A549 treated with AZD9567 at 1 μM for 4 hours (cell line): Measurements from ENCODE around the gene OXT. TPM values are rescaled to one million over a fixed set of nuclear protein-coding genes. Genes with fewer than 3 reads are reported as not detected.

Source experiments
- total RNA-seq: library from RNA; stranded (reverse); fragments of 200-300 nt; extraction: Qiagen RNA extraction; gene quantifications from 5 replicates; pipeline ENCODE4 v1.2.3, GENCODE V29; 2022; ENCODE audit not compliant: insufficient read depth

Gene OXT
- 0.26 TPM in 1 of 5 replicates, not detected in the others for total RNA-seq

DNA sequence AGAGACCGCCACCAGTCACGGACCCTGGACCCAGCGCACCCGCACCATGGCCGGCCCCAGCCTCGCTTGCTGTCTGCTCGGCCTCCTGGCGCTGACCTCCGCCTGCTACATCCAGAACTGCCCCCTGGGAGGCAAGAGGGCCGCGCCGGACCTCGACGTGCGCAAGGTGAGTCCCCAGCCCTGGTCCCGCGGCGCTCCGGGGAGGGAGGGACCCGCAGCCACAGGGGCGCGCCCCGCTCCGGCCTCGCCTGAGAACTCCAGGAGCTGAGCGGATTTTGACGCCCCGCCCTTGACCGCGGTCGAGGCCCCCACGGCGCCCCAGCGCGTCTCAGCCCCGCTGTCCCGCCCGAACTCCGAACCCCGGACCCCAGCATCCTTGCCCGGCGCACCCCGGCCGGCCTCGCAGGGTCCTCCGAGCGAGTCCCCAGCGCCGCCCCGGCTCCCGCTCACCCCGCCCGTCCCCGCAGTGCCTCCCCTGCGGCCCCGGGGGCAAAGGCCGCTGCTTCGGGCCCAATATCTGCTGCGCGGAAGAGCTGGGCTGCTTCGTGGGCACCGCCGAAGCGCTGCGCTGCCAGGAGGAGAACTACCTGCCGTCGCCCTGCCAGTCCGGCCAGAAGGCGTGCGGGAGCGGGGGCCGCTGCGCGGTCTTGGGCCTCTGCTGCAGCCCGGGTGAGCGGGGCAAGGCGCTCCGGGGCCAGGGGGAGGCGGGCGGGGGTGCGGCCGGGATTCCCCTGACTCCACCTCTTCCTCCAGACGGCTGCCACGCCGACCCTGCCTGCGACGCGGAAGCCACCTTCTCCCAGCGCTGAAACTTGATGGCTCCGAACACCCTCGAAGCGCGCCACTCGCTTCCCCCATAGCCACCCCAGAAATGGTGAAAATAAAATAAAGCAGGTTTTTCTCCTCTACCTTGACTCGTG lies at the start of gene OXT:
Gene OXT (plus strand): TSS at position 11 of the 920 bp plus-strand sequence. CDS start 36 bp downstream, at position 47.

DNA sequence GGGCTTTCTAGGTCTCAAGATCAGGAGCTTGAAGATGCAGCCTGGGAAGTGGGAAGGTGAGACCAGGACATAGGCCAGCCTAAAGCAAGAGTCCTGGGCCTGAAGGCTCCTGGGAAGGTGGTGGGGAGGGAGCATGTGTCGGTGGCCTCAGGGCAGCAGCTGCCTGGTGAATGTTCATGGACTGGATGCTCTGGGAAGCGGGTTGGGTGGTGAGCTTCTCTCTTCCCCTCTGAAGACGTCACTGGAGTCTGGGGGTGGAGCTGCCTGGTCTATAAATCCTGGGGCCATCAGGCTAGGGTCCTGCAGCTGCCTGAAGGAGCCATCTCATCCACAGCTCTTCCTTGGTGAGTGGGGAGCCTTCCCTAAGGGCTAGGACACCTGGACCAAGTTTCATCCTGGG lies 28.1 kb upstream of the OXT start, which contains the start of gene GNRH2:
Gene GNRH2 (plus strand): TSS at position 301 of the 400 bp plus-strand sequence. CDS start 793 bp downstream, outside the sequence.

DNA sequence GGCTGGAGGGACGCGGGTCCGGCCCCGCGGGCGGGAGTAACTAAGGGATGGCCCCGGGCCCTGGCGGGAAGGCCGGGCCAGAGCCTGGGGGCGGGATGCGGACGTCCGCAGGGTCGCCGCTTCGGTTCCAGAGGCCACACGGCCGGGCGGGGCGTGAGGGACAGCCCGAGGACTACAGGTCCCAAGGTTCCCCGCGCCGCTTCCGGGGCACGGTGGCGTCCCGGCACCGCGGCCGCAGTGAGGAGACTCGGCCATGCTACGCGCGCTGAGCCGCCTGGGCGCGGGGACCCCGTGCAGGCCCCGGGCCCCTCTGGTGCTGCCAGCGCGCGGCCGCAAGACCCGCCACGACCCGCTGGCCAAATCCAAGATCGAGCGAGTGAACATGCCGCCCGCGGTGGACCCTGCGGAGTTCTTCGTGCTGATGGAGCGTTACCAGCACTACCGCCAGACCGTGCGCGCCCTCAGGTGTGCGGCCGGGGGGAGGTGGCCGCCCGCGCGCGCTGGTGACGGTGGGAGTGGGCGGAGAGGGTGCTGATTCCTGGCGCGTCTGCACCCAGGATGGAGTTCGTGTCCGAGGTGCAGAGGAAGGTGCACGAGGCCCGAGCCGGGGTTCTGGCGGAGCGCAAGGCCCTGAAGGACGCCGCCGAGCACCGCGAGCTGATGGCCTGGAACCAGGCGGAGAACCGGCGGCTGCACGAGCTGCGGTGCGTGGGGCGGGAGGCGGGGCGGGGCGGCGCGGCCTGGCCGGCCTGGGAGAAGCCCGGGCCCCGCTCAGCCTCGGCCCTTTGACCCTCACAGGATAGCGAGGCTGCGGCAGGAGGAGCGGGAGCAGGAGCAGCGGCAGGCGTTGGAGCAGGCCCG lies 25.4 kb upstream of the OXT start, which contains the start of gene MRPS26:
Gene MRPS26 (plus strand): TSS at position 237 of the 861 bp plus-strand sequence. CDS start 17 bp downstream, at position 254.

GRCh38 chr20:3084283-3084985 lies 13.0 kb downstream of the OXT start, which contains the start of gene AVP:
AVP (minus strand) TSS chr20:3084724; CDS start chr20:3084674, 50 bp downstream.

Other genes starting within 250 kb of the OXT start
- 11.6 to 29.8 TPM (median 27.9 TPM) in 5 replicates for gene PCED1A, start 231.0 kb upstream of the OXT start, total RNA-seq
- 20.7 to 38.2 TPM (median 34.8 TPM) in 5 replicates for gene VPS16, start 230.9 kb upstream of the OXT start, total RNA-seq
- 36.7 to 64.3 TPM (median 42.1 TPM) in 5 replicates for gene PTPRA, start 198.1 kb upstream of the OXT start, total RNA-seq
- gene GNRH2, start 28.0 kb upstream of the OXT start, total RNA-seq: 0.23 to 0.52 TPM (median 0.46 TPM) in 4 of 5 replicates, not detected in the other
- gene MRPS26, start 25.6 kb upstream of the OXT start, total RNA-seq: 100 to 174 TPM (median 163 TPM) in 5 replicates
- 0.20 TPM in 1 of 5 replicates, not detected in the others for gene AVP, start 13.1 kb downstream of the OXT start, total RNA-seq
- gene FASTKD5, start 88.2 kb downstream of the OXT start, total RNA-seq: 45.9 to 57.7 TPM (median 47.3 TPM) in 5 replicates
- gene UBOX5, start 88.2 kb downstream of the OXT start, total RNA-seq: 4.4 to 7.9 TPM (median 5.2 TPM) in 5 replicates
- gene LZTS3, start 101.9 kb downstream of the OXT start, total RNA-seq: 4.0 to 4.9 TPM (median 4.2 TPM) in 5 replicates
- gene DDRGK1, start 133.1 kb downstream of the OXT start, total RNA-seq: 73.3 to 101 TPM (median 95.7 TPM) in 5 replicates
- 114 to 135 TPM (median 130 TPM) in 5 replicates for gene ITPA, start 137.9 kb downstream of the OXT start, total RNA-seq
- gene SLC4A11, start 167.6 kb downstream of the OXT start, total RNA-seq: 9.4 to 12.1 TPM (median 10.4 TPM) in 5 replicates